Measurements from ENCODE around the gene AUTS2. TPM values are rescaled to one million over a fixed set of nuclear protein-coding genes. Genes with fewer than 3 reads are reported as not detected.

The AUTS2 gene
- total RNA-seq, 1 donor from 2014 or later: 71.3 TPM

DNA sequence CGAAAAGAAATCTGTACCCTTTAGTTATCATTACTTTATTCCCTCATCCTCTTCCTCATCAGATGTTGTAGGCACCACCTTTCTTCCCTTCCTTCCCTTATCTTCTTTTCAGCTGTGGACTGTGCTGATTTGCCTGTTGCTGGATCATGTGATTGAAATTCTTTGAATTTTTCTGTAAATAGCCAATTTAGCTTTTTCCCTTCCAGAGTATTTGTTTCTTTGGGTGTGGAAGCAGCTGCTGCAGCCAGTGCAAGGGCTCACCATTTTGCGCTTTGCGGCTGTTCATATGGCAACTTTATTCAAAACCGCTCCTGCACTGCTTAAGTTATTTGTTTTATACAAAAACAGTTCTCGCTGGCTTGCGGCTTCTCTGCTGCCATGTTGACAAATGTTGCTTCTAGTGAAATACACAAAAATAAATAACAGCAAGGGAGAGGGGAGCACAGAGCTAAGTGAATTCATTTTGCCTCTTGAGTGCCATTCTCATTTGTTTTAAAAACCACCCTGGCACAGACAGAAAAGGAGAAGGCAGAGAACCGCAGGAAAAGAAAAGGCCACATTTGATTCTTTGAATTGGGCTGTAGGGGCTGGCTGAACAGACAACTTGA lies 151.2 kb downstream of the AUTS2 start:
- DNase-seq (ENCODE audit: low spot score in 2 of 2): no peak
- no peak for FAIRE-seq

DNA sequence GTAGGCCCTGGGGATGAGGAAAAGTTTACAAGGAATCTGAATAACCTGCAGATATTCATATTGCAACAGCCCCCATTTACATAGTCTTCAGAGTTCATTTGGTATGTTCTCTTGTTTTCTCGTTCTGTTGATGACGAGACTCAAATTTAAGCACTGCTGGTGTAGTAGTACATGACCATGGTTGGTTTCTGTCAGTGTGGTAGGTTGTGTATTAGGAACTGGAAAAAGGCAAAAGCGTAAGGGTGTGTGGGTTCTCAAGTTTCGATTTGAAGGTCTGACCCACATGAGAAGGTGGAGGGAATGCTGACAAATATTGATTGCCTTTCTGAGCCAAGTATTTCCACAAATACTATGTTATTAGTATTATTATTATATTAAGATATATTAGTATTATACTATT lies 151.7 kb downstream of the AUTS2 start:
- DNase-seq (ENCODE audit: low spot score in 2 of 2): no peak
- no peak for FAIRE-seq

DNA sequence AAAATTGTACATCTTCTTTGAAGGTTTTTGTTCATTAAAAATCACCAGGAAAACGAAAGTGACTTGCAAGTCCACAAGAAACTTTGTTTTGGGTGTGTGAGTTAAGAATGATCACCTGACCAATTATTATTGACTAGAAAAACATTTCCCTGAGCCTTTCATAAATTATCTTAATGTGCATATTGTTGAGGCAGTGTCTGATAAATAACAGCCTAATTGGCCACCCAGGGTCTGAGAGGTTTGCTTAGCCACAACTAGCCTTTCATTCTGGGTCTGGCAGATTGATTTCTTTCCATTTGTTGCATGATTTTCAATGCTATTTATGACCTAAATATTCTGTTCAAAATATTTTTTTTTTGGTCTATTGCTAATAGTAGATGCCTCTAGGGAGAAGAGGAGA lies 152.8 kb downstream of the AUTS2 start:
- no peak for DNase-seq (ENCODE audit: low spot score in 2 of 2)
- FAIRE-seq: no peak

DNA sequence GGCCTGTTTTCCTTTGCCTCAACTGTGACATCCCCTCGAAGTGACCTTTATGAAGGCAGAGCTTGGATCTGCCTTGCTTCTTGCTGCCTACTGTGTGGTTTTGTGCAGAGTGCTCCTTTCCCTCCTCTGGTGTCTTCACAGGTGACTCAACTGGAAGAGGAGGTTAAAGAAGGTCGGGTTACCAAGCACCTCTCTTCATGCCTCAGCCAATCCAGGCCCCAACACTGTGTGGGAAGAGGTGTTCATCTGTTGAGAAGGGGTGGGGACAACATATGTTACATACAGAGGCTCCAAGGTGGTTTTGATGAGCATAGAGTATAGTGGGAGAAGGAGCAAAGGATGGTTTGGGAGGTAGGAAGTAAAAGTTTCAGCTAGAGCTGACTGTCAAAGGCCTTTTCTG lies 155.7 kb downstream of the AUTS2 start:
- DNase-seq (ENCODE audit: low spot score in 2 of 2): no peak
- no peak for FAIRE-seq

DNA sequence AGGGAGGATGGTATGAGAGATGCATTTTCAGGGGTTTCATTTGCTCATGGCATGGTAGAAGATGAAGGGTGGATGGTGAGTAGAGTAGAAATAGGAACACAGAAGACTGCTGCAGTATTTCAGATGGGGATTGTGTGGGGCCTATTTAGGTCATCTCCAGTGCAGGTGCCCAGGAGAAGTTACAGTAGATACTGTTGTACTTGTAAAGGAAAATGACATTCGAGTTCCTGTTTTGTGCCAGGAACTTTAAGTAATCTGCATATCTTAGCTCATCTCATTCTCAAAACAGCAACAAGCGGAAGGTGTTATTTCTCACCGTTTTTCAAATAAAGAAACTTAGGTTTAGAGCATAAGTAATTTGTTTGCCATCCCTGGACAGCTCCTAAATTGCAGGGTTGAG lies 156.2 kb downstream of the AUTS2 start:
- no peak for DNase-seq (ENCODE audit: low spot score in 2 of 2)
- FAIRE-seq: no peak

DNA sequence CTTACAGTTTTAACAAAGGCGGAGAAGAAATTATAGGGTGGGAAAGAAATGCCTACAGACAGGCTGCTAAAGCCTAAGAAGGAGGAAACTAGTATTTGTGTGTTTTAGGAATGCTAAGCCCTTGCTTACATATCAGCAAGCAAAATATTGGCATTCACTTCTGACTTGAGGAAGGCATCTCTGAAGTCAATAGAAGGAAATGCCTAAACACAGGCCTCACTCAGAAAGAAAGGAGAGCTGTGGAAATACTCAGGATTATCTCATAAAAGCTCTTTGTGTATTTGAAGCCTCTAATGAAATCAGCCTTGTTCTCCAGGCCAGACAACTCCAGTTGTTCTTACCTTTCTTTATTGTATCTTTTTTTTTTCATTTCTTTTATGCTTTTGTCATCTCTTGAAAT lies 158.0 kb downstream of the AUTS2 start:
- DNase-seq (ENCODE audit: low spot score in 2 of 2) (no peak), FAIRE-seq (no peak)

DNA sequence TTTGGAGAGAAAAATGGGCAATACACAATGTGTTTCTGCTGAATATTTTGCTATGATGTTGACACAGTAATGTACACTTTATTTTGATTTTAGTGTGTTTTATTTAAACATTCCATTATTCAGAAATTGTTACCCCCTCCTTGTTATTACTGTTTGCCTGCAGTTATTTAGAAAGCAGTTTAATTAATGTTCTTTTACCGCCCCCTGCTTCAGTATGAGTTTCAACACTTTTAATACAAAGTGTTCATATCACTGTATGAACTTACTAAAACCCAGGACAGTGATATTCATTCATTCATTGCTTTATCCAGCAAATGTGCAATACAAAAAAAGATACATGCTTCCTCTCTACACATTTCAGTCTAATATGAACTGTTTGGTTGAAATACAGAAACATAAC lies 159.3 kb downstream of the AUTS2 start:
- no peak for DNase-seq (ENCODE audit: low spot score in 2 of 2)
- FAIRE-seq: no peak

DNA sequence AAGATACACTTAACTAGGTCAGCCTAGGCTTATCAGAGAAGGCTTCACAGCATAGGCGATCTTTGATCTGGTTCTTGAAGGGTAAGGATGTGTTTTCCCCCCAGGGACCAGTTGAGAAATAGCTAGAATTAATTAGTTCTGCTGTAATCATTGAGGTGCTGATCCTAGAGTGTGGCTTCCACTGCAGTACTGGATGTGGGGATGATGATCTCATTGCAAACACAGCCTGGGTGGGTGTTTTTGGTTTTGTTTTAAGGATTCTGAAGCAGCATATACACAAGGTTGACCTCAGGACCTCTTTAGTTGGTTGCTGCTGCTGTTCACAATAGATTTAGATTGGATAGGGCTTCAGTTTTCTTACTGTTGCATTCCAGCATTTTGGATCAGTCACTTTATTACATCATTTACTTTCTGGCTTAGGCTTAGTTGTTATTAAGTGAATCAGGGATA lies 159.7 kb downstream of the AUTS2 start:
- DNase-seq (ENCODE audit: low spot score in 2 of 2) (no peak), FAIRE-seq (no peak)

DNA sequence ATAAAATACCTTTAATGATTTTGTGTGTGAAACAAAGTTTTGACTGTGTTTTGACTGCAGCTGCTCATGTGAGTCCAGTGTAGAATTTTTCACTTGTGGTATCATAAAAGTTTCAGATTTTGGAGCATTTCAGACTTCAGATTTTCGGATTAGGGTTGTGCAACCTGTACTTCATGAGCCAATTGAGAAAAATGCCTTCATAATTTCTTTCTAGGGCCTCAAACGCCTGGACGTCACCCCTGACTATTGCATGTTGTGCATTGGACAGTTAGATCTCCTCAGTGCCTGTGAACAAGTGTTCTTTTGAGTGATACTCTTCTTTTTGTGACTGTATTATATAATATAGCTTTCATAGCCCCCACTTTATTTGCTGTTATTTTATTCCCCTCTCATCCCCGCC lies 161.1 kb downstream of the AUTS2 start:
- no peak for FAIRE-seq

DNA sequence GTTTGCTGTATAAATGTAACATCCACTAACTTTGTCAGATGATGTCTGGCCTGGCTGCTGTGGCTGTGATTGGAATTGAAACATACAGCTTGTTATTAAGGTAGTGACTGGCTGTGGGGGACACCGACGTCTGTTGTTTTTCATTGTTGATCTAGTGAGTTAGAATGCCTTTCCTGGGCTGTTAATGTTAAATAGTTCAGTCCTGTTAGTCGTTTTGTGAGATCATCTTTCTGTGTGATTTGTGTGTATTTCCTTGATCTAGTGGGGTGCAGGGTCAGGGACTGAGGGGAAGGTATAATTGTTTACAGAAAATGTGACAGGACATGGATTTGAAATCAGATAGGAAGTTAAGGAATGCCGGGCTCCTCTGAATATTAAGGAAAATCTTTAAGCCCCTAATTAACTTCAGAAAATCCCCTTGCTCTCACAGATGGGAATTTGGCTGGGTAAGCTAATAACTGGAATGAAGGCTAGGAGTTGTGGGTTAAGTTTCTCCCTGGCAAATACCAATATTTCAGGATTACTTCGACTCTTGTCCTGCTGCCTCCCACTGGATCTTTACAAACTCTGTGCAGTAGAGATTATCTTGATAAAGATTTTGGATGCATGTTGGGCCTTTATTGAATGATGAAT lies 163.1 kb downstream of the AUTS2 start:
- DNase-seq (ENCODE audit: low spot score in 2 of 2): no peak
- no peak for FAIRE-seq

More for the DNA sequence above, 161.1 kb downstream of the AUTS2 start:
- DNase-seq (ENCODE audit: low spot score in 2 of 2): no peak

DNA sequence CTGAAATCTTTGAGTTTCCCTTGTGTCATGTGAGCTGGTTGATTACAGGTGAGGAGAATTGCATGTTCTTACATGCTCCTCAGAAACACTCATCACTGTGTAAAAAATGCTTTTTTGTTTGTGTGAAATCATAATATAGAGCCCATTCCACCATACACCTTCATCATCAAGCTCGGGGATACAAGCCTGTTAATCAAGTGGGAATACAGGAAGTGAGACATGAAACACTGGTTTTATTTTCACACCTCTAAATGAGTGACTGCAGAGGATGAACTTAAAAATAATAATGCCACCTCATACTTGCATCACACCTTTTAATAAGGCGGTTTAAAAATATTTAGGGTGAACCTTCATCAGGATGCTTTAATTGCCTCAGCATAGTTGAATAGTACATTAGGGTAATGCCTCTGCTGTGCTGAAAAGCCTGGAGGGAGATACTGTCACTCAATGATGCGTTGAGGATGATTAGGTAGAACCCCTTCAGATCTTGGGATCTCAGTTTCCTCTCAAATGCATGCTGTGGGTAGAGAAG lies 164.6 kb downstream of the AUTS2 start:
- FAIRE-seq (no peak), DNase-seq (ENCODE audit: low spot score in 2 of 2) (no peak)

DNA sequence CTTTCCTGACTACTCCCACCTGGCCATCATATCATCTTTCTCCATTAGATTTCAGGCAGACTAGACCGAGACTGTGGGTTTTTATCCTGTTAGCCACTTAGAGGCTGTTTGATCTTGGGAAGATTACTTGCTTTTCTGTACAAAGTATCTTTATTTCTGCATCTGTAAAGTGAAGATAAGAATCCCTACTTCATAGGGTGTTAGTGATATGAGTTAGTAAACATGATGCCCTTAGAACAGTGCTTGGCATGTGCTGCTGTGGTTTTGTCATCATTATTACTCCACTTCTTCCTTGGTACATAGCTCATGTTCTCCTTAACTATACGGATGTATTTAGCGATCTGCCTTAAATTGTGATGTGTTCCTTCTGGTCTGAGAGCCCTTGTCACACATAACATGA lies 165.2 kb downstream of the AUTS2 start:
- DNase-seq (ENCODE audit: low spot score in 2 of 2) (no peak), FAIRE-seq (no peak)

DNA sequence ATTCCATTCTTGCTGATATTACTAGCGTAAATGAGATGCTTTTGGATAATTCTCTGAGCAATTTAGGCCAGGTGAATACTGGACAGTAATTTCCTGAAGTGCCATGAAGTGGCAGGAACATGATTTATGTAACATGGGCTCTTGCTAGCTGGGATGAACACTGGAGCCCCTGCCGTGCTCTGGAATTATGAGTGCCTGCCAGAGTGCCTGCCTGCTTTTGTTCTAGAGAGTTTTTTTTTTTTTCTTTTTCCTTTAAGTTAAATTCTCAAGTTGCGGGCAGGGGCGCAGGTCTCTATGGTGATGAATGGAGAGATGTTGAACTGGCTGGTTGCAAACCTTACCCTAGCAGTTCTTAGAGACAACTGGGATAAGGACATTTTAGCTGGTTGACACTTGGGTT lies 165.9 kb downstream of the AUTS2 start:
- DNase-seq (ENCODE audit: low spot score in 2 of 2): no peak
- no peak for FAIRE-seq

DNA sequence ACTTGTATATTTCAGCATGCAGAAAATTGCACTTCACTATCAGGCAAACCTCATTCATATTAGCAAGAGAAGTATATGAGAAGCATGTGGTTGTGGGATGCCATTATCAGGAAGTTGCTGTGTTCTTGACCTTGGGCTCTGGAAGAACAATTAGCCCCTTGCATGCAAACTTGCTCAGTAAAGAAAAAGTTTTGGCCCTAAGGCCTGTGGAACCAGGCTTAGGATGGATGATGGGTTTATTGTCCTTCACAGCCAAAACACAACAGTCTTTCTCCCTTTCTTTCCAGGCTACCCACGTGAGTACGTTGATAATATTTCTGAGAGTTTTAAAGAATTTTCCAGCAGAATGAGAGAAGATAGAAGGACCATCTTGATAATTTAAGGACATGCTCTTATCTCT lies 166.4 kb downstream of the AUTS2 start:
- FAIRE-seq: no peak
- no peak for DNase-seq (ENCODE audit: low spot score in 2 of 2)

DNA sequence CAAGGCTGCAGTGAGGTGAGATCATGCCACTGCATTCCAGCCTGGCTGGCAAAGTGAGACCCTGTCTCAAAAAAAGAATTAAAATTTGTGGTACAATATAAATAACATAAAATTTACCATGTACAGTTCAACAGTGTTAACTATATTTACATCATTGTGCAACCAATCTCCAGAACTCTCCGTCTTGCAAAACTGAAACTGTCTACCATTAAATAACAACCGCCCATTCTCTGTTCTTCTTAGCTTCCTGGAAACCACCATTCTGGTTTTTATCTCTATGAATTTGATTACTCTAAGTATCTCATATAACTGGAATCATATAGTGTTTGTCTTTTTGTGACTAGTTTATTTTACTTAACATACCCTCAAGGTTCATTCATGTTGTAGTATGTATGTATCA lies 167.6 kb downstream of the AUTS2 start:
- FAIRE-seq (no peak), DNase-seq (ENCODE audit: low spot score in 2 of 2) (no peak)

DNA sequence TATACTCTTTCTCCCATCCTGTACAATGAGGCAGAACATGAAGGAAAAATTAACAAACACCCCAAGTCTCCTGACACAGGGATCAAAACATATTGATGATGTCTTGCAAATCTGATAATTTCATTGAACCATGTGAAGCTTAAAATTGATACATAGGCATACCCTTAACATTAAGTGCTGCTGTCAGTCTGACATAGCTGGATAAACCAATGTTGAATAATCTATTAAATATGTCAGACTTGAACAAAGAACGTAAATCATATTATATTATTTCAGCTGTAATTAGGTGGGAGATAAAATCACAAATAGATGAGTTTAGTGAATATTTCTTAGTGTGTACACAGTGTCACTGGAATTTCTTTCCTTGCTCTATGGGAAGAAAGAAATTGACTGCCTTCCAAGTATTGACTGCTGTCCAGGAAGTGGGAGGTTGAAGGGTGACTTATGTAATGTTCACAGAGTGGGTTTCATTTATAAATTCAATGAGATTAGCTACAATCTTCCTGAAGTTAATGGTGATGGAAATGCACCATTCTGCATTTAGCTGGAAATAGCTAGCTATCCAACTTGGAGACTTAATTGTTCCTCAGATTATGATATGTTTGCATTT lies 170.8 kb downstream of the AUTS2 start:
- FAIRE-seq (no peak), DNase-seq (ENCODE audit: low spot score in 2 of 2) (no peak)

DNA sequence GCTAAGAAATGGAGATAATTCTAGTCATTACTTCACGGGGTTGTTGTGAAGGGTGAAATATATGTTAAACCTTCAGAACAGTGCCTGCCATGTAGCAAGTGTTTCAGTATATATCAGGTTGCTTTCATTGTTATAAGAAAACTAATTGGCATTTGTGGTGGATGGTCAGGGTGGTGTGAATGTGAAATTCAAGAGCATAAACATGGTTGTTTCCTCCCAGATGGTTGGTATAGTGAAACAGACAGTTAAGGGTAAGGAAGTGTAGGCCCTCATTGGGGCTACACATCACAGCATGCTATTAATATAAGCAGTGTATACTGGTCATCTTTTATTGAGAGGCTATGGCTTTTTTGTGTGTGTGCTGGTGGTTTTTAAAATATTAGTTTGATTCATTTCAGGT lies 171.6 kb downstream of the AUTS2 start:
- DNase-seq (ENCODE audit: low spot score in 2 of 2) (no peak), FAIRE-seq (no peak)

DNA sequence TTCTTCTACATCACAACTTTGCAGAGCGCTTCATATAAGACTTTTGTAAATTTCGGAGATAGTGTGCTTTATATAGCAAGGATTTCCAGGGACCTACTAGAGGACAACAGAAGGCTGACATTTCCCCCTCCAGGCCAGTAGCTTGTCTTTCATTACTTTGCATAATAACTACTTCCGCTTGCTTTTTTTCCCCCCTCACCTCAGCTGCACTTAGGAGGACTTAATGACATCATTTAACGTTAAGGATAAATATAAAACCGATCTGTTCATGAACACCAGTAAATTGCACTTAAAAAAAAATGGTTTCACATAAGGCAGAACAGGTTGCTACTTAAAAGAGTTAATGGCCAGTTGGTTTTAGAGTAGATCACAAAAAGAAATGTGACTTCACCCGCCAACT lies 172.3 kb downstream of the AUTS2 start:
- DNase-seq (ENCODE audit: low spot score in 2 of 2) (no peak), FAIRE-seq (no peak)

DNA sequence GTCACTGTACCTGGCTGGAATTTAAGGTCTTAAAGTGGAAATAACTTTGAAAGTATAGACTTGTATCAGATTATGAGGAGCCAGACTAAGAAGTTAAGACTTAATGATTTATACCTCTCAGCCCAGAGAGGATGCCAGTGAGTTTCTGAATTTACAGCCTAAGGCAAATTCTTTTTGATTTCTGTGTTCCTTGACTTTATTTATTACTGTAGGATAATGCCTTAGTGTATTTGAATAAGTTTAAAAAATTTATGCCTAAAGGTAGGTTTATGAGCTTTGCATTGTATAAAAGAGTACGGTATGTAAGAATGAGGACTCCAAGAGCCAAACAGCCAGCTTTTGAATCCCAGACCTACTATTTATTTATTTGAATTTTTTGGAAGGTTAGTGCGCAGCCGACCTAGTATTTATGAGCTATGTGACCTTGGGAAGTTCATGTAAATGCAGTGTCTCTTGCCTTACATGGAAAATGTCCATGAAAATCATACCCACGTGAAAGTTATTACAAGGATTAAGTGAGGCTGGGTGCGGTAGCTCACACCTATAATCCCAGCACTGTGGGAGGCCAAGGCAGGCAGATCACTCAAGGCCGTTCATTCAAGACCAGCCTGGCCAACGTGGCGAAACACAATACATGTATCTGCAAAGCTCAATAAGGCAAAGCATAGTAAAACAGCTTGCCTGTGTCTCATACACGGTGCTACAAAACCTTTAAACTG lies 174.6 kb downstream of the AUTS2 start:
- FAIRE-seq (no peak), DNase-seq (ENCODE audit: low spot score in 2 of 2) (no peak)

DNA sequence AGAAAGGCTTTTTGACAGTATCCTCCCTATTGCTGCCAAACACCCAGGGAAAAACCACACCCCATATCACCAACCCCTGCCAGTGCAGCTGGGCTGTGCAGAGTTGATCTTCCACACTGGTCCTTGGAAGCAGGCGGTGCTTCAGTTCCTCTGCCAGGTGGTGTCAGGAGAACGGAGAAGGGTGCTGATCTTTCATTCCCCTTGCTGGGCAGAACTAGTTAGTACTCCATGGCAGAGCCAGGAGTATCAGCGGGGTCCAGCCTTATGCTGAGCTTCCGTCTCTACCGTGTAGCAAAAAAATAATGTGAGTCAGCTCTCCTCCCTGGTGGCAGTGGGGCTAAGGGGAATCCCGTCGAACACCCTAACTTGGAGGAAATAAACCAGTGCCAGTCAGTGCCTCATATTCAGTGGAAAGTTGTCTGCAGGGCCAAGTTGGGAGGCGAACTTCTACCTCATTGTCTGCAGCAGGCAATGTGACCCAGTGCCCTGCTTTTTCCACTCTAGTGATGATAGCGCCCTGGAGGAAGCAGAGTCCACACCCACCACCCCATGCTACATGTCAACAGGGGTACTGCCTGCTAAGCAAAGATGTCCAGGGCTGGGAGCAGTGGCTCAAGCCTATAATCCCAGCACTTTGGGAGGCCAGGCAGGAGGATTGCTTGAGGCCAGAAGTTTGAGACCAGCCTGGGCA lies 175.4 kb downstream of the AUTS2 start:
- DNase-seq (ENCODE audit: low spot score in 2 of 2) (no peak), FAIRE-seq (no peak)
